Right kidney (tissue), 1 donor: ENCODE results near the gene PSME3.

Experiments used
- DNase-seq: peaks from one replicate; pipeline ENCODE4 v3.0.0-alpha.2; 2016

PSME3 gene

DNA sequence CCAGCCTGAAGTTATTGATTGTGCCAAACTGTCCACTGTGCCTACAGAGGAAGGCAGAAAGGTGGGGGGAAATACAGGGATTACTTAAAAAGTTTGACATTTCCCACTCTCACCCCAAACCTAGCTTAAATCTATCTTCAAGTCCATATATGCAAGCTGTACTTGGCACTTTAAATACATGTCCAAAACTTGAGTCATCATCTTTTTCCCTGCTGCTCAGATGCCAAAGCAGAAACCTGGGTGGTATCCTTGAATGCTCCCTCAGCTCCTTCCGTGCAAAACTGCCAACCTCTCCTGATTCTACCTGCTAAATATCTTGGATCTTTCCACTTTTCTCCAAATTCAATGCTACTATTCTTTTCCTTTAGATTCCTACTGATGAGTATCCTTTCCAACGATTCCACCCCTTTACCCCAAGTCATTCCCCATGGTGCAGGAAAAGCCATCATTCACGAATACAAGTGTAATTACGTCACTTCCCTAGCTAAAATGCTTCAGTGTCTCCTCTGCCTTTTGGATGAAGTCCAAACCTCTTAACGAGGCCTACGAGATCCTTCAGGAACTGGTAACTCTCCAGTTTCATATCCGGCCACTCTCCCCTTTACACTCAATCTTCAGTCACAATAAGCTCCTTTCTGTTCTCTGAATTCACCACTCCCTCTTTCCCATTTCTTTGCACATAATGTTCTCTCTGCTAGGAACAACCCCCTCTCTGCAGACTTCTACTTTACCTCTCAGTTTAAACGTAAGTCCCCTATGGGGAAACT is 18.4 kb upstream of the PSME3 start:
- no peak for DNase-seq

- DNase-seq = no peak
Measured at GRCh38 chr17:42817866-42818265, 15.3 kb upstream of the PSME3 start.

- no peak for DNase-seq
Measured at GRCh38 chr17:42818379-42818778, 14.8 kb upstream of the PSME3 start.

GRCh38 chr17:42819939-42820535 is 13.2 kb upstream of the PSME3 start:
- no peak for DNase-seq

- DNase-seq = no peak
Measured at GRCh38 chr17:42821176-42821575, 12.0 kb upstream of the PSME3 start.

DNA sequence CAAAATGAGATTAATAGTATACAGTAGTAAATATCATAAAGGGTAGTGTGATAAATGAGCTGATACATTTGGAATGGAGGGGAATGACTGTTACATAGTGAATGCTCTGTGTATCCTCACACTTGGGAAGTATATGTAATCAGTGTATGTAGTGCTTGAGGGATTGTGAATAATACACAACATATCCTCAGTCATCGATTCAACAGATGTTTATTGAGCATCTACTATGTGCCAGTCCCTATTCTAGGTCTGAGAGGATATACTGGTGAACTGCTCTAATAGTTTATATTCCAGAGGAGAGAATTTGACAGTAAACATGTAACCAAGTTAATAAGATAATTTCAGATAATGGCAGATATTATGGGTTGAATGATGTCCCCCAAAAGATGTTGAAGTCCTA is 5.7 kb upstream of the PSME3 start:
- no peak for DNase-seq

GRCh38 chr17:42830971-42831370 is 2.2 kb upstream of the PSME3 start:
- no peak for DNase-seq

DNA sequence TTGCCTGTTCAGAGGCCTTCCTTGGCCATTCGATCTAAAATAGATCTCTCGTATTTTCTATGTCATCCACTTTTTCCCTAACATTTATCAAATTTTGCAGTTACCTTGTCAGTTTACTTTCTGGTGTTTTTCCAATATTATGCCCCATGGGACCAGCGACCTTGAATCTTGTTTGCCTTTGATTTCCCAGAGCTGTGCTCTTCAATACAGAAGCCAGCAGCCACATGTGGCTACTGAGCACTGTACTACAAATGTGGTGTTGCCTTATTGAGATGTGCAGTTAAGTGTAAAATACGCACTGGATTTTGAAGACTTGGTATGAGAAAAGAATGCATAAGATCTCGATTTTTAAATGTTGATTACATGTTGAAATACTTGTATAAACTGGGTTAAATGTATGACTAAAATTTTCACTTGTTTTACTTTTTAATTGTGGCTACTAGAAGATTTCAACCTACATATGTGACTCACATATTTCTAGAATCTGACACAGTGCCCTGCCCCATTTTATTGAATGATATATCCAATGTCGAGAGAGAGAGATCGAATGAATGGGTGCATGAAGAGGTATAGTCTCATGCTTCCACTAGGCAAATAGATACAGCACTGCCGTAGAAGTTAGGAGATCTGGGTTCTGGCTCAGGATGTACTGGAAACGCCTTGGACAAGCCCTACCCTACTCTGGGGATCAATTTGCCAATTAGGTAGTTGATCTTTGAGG is 824 bp upstream of the PSME3 start:
- DNase-seq = no peak

DNA sequence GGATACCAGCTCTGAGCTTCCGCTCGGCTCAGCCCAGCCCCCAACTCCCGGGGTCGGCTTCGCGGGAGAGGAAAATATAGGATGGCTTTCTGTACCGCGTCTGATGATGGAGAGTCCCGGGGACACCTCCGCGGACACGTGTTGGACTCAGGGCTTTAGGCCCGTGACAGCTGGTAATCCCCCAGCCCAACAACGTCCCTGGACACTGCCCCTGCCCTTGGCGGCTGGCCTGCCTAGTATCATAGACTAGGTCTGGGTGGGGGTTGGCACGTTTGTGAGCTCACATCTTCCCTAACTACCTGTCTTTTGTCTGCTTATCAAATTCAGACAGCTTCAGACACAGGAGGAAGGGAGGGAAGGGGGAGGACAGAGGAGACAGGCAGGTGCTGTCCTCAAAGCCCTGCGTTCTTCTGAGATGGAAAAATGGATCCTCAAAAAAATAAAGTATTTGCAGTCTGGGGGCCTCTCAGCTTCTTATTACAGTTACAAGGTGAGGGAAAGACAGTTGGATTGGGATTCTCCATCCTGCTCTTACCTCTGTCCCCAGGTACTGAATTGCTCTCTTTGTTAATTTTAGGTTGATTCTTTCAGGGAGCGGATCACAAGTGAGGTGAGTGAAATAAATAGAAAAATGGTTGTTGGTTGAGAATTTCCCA is 698 bp downstream of the PSME3 start:
- DNase-seq = no peak

- no peak for DNase-seq
Measured at GRCh38 chr17:42835732-42836131, 2.5 kb downstream of the PSME3 start.

- no peak for DNase-seq
Measured at GRCh38 chr17:42841975-42842685, 8.9 kb downstream of the PSME3 start.

GRCh38 chr17:42843358-42843934 is 10.2 kb downstream of the PSME3 start:
- no peak for DNase-seq

GRCh38 chr17:42844271-42844670 is 11.1 kb downstream of the PSME3 start, which contains the start of gene AOC2:
Gene AOC2 (plus strand): TSS chr17:42844580. CDS start chr17:42844627, 47 bp downstream.
- DNase-seq = no peak

GRCh38 chr17:42844761-42845555 is 11.8 kb downstream of the PSME3 start:
- DNase-seq = no peak

GRCh38 chr17:42845556-42845917 is 12.3 kb downstream of the PSME3 start:
- no peak for DNase-seq

DNA sequence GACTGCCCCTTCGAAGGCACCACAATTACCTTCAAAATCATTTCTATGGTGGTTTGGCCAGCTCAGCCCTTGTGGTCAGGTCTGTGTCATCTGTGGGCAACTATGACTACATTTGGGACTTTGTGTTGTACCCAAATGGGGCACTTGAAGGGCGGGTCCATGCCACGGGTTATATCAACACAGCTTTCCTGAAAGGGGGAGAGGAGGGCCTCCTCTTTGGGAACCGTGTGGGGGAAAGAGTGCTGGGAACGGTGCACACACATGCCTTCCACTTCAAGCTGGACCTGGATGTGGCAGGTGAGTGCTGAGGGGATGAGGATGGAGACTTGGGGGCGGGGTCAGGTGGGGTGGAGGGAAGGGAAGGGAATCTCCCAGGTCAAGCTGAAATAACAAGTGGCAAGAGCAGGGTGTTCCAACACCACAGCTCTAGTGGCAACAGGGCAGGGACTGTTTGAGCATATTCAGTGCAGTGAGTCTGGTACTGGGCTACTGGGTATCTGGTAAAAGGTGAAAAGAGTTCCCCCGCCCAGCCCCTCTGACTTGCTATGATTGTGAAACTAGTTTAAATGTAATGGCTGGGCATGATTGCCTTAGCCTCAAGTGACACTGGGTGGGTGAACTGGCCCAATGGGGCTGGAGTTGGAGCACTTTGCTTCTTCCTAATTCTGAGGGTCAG is 12.9 kb downstream of the PSME3 start:
- DNase-seq = no peak

DNA sequence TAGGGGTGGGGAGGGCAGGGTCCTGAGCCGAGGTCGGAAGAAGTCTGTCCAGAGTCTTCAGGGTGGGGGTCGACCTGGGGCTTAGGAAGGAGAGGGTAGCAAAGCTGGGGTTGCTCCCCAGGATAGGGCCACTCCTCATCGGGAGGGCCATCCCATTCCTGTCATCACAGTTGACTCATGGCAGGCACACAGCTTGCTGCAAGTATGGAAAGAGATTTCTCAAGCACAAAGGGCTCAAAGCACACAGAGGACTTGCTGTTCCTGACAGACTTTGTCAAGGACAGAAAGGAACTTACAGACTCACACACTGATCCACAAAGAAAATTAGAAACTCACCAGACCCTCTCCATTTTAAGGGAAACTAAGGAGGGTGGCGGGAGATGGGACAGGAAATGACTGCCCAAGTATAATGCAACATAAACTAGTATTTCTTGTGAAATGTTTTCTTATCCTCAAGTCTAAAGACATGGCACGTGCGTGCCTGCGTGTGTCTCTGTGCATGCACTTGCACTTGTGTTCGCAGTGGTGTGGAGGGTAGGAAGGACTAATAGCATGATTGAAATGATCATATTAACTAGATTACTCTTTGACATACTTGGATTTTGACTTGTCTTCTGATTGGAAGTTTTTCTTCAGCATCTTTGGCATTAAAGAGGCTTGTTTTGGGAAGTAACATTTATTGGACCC is 13.5 kb downstream of the PSME3 start:
- DNase-seq = no peak

DNA sequence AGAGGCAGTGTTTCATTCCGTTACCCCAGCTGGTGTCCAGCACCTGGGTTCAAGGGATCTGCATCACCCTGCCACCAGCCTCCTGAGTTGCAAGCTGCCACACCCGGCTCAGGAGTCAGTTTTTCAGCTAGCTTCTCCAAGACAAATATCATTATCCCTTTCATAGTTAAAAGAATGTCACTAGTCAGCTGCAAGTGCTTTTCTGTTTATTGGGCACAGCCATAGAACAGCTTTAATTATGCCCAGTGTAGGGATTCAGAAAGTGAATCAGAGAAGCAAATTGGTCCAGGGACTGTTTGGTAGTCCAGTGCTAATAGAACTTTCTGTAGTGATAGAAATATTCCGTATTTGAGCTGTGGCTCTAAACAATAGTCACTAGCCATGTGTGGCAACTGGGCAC is 14.9 kb downstream of the PSME3 start:
- DNase-seq = no peak

DNA sequence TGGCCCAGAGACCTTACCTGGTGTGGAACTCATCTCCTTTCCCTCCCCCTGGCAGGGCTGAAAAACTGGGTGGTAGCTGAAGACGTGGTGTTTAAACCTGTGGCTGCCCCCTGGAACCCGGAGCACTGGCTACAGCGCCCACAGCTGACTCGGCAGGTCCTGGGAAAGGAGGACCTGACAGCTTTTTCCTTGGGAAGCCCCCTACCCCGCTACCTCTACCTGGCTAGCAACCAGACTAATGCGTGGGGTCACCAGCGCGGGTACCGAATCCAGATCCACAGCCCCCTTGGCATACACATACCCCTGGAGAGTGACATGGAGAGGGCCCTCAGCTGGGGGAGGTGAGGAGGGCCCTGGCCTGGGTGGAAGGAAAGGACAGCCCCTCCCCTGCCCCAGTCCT is 15.8 kb downstream of the PSME3 start:
- DNase-seq = no peak
